ENCODE measurements around the gene DCUN1D3. TPM values are rescaled to one million over a fixed set of nuclear protein-coding genes. Genes with fewer than 3 reads are reported as not detected.

DCUN1D3 gene
- total and polyA plus RNA-seq, 2 experiments from 2014 or later: 15.0 to 40.3 TPM

DNA sequence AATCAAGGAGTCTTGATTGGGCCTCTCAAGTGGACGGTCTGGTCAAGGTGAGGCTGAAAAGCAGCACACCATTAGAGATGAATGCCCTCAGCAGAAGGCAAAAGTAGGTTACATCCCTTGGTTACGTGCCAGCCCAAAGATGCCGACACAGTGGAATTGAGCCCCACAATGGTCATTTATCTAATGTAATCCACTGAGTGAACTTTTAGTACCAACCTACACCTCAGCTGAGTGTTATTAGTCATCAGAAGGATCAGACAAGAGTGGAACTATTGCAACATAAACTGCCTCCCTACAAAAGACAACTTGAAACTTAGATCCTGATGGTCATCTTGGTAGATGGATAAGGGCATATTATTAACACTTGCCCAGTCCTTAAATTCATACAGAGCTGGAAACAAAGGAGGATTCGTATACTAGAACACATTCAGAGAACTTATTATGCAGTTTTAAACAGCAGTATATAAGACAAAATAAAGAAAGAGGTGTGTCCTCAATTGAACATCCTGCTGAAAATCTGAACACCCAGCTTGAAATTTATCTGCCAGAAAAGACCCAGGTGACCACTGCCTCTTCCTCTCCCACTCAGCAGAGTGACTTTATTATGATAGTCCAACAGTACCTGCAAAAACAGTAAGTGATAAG, 2.8 kb downstream of the DCUN1D3 start:
- TF ChIP-seq, protein P1, sequence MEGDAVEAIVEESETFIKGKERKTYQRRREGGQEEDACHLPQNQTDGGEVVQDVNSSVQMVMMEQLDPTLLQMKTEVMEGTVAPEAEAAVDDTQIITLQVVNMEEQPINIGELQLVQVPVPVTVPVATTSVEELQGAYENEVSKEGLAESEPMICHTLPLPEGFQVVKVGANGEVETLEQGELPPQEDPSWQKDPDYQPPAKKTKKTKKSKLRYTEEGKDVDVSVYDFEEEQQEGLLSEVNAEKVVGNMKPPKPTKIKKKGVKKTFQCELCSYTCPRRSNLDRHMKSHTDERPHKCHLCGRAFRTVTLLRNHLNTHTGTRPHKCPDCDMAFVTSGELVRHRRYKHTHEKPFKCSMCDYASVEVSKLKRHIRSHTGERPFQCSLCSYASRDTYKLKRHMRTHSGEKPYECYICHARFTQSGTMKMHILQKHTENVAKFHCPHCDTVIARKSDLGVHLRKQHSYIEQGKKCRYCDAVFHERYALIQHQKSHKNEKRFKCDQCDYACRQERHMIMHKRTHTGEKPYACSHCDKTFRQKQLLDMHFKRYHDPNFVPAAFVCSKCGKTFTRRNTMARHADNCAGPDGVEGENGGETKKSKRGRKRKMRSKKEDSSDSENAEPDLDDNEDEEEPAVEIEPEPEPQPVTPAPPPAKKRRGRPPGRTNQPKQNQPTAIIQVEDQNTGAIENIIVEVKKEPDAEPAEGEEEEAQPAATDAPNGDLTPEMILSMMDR (IDR thresholded peaks at IDR 0.05; ENCODE audit: poor library complexity): no peak
- TF ChIP-seq EZH2phosphoT487 (IDR thresholded peaks at IDR 0.05; ENCODE audit: low read depth, severe bottlenecking, unreplicated experiment): no peak
- TF ChIP-seq EZH2 (IDR thresholded peaks at IDR 0.05; ENCODE audit: borderline replicate concordance): no peak
- H3K4me2 ChIP-seq: peak overlapping the region; percentile 83
- H3K9me2 ChIP-seq (replicated peaks; ENCODE audit: insufficient read depth): no peaks in the 10 kb centered on the region
- peaks cover 26% of the 10 kb centered on the region for H3K4me1 ChIP-seq (ENCODE audit: insufficient read depth)
- DNase-seq (ENCODE audit: low spot score): peak; percentile 54
- no peaks in the 10 kb centered on the region for H3K9me3 ChIP-seq (ENCODE audit: low read depth)
- H3K27ac ChIP-seq: peak overlapping the region; percentile 99
- 80% methylated on average over 4 of the region's 4 CpGs for WGBS (ENCODE audit: low lambda C conversion rate, missing lambda C conversion rate)
- H2AFZ ChIP-seq: no peak overlapping the region
- no peaks in the 10 kb centered on the region for H3K36me3 ChIP-seq (replicated peaks; ENCODE audit: insufficient read depth, low read depth)
- peaks cover 39% of the 10 kb centered on the region for H4K20me1 ChIP-seq (ENCODE audit: insufficient read depth, poor library complexity, severe bottlenecking)
- H3K4me3 ChIP-seq: no peak overlapping the region
- H3K79me2 ChIP-seq: peaks cover 86% of the 10 kb centered on the region
- H3K27me3 ChIP-seq: no peaks in the 10 kb centered on the region

DNA sequence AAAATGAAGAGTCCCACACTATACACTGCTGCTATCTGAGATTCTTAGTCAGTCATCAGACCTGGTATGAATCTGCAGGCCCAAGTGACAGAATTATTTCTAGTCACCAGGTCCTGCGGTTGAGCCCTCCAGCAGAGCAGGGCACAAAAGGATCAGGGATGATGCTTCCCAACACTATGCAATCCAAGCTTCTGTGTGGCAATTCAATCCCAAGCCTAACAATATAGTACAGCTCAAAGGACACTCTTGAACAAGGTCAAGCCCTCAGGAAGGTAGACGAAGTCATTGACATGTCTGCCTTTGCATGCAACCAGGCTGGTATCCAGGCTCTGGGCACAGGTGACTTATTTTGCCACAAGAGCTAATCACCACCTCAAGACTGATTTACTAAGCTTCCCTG, 5.8 kb downstream of the DCUN1D3 start:
- Histone ChIP-seq H3K4me1 (ENCODE audit: insufficient read depth) (peaks cover 20% of the 10 kb centered on the region), H4K20me1 (ENCODE audit: insufficient read depth, poor library complexity, severe bottlenecking) (peaks cover 48% of the 10 kb centered on the region), H3K36me3 (replicated peaks; ENCODE audit: insufficient read depth, low read depth) (no peaks in the 10 kb centered on the region), H3K79me2 (peaks cover 98% of the 10 kb centered on the region), H3K27ac (no peak overlapping the region), H3K4me2 (no peak overlapping the region), H3K9me3 (ENCODE audit: low read depth) (no peaks in the 10 kb centered on the region), H3K9me2 (replicated peaks; ENCODE audit: insufficient read depth) (no peaks in the 10 kb centered on the region), H2AFZ (no peak overlapping the region), H3K27me3 (no peaks in the 10 kb centered on the region), H3K4me3 (no peak overlapping the region)
- WGBS (ENCODE audit: low lambda C conversion rate, missing lambda C conversion rate): 88% methylated on average over 2 of the region's 2 CpGs
- TF ChIP-seq, protein P1 (IDR thresholded peaks at IDR 0.05; ENCODE audit: poor library complexity): no peak
- TF ChIP-seq EZH2 (IDR thresholded peaks at IDR 0.05; ENCODE audit: borderline replicate concordance) (no peak), EZH2phosphoT487 (IDR thresholded peaks at IDR 0.05; ENCODE audit: low read depth, severe bottlenecking, unreplicated experiment) (no peak)
- no peak for DNase-seq (ENCODE audit: low spot score)

DNA sequence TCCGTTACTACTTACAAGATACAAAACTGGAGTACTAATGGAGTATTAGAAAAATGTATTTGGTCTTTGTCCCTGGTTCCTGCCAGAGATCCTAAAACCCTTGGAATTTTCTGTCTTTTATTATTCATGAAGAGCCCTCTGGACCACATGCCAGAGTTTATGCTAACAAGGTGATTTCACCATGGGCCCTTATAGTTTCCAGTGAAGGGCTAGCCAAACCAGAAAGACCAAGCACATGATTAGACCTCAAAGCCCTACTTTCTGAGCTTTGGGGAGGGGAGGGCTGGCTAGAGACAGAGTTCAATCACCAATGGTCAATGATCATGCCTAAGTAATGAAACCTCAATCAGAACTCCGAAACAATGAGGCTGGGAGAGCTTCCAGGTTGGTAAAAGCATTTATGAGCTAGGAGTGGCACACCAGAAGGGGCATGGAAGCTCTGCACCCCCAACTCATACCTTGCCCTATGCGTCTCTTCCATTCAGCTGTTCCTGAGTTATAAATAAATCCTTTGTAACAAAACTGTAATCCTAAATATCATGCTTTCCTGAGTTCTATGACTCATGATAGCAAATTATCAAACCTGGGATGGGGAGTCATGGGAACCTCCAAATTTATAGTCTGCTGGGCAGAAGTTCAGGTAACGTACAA, 10.4 kb downstream of the DCUN1D3 start:
- Histone ChIP-seq H3K4me3 (no peak overlapping the region), H3K27ac (peak overlapping the region; percentile 33), H2AFZ (no peak overlapping the region), H3K9me2 (replicated peaks; ENCODE audit: insufficient read depth) (no peaks in the 10 kb centered on the region), H4K20me1 (ENCODE audit: insufficient read depth, poor library complexity, severe bottlenecking) (peaks cover 41% of the 10 kb centered on the region), H3K4me1 (ENCODE audit: insufficient read depth) (peaks cover 31% of the 10 kb centered on the region), H3K27me3 (no peaks in the 10 kb centered on the region), H3K4me2 (no peak overlapping the region), H3K36me3 (replicated peaks; ENCODE audit: insufficient read depth, low read depth) (no peaks in the 10 kb centered on the region), H3K79me2 (peaks cover 99% of the 10 kb centered on the region), H3K9me3 (ENCODE audit: low read depth) (no peaks in the 10 kb centered on the region)
- 94% methylated on average over 4 of the region's 4 CpGs for WGBS (ENCODE audit: low lambda C conversion rate, missing lambda C conversion rate)
- no peak for DNase-seq (ENCODE audit: low spot score)
- TF ChIP-seq, protein P1 (IDR thresholded peaks at IDR 0.05; ENCODE audit: poor library complexity): no peak
- TF ChIP-seq EZH2 (IDR thresholded peaks at IDR 0.05; ENCODE audit: borderline replicate concordance) (no peak), EZH2phosphoT487 (IDR thresholded peaks at IDR 0.05; ENCODE audit: low read depth, severe bottlenecking, unreplicated experiment) (no peak)

Measured in hepatocyte (in vitro differentiated cells).